NCI-H2227 (cell line): Measurements from ENCODE around the gene USP54.
A peak's percentile ranks its signal among the peaks of the same experiment; 100 is the strongest.

Experiments used
- DNase-seq: peaks from one replicate; lab custom pipeline; 2025; ENCODE audit not compliant: unreplicated experiment; lab: John Stamatoyannopoulos, UW

Gene USP54

GRCh38 chr10:73529089-73529832 is 61.9 kb downstream of the USP54 start:
- peak; percentile 82 for DNase-seq

- no peak for DNase-seq
Measured at GRCh38 chr10:73522263-73522662, 68.9 kb downstream of the USP54 start.

GRCh38 chr10:73519336-73519735 is 71.8 kb downstream of the USP54 start:
- no peak for DNase-seq

GRCh38 chr10:73517166-73517888 is 73.8 kb downstream of the USP54 start:
- DNase-seq = no peak

- no peak for DNase-seq
Measured at GRCh38 chr10:73512207-73512743, 78.9 kb downstream of the USP54 start.

GRCh38 chr10:73509695-73510094 is 81.4 kb downstream of the USP54 start:
- no peak for DNase-seq

GRCh38 chr10:73506491-73506890 is 84.7 kb downstream of the USP54 start:
- DNase-seq = no peak

- no peak for DNase-seq
Measured at GRCh38 chr10:73506074-73506473, 85.1 kb downstream of the USP54 start.

GRCh38 chr10:73503037-73503436 is 88.1 kb downstream of the USP54 start:
- DNase-seq = no peak

GRCh38 chr10:73501651-73502050 is 89.5 kb downstream of the USP54 start:
- no peak for DNase-seq

- DNase-seq = no peak
Measured at GRCh38 chr10:73497623-73498022, 93.5 kb downstream of the USP54 start.

- DNase-seq = peak; percentile 90
Measured at GRCh38 chr10:73495884-73496674, 95.1 kb downstream of the USP54 start, which contains the start of gene PPP3CB. Gene PPP3CB (minus strand): TSS chr10:73496024. CDS start chr10:73495889, 135 bp downstream.

- peak; percentile 75 for DNase-seq
Measured at GRCh38 chr10:73495226-73495883, 95.8 kb downstream of the USP54 start.

- no peak for DNase-seq
Measured at GRCh38 chr10:73494877-73495225, 96.3 kb downstream of the USP54 start.

GRCh38 chr10:73494213-73494612 is 96.9 kb downstream of the USP54 start:
- DNase-seq = no peak

- no peak for DNase-seq
Measured at GRCh38 chr10:73493781-73494180, 97.4 kb downstream of the USP54 start.

- DNase-seq = no peak
Measured at GRCh38 chr10:73486601-73487000, 104.5 kb downstream of the USP54 start.

- DNase-seq = no peak
Measured at GRCh38 chr10:73485320-73485719, 105.8 kb downstream of the USP54 start.

- DNase-seq = no peak
Measured at GRCh38 chr10:73480158-73480557, 111.0 kb downstream of the USP54 start.

- DNase-seq = no peak
Measured at GRCh38 chr10:73478636-73479035, 112.5 kb downstream of the USP54 start.

- DNase-seq = no peak
Measured at GRCh38 chr10:73471226-73471625, 119.9 kb downstream of the USP54 start.
